ENCODE data around the gene ERGIC2.

The ERGIC2 gene

DNA sequence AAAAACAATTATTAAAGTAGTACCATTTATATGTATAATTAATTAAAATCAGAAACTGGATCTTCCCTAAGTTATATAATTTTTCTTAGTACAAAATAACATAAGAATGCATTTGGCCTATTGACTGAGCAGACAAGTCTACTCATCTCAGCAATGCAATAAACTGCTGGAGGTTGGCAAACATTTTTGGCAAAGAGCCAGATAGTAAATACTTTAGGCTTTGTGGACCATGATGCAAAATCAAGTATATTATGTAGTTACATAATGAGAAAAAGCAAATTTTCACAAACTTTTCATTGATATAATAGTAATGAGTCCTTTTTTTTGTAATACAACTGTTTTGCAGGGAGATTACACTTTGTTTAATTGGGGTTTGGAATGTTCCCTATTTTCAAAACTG, 30.9 kb downstream of the ERGIC2 start (continued):
- TF ChIP-seq, protein P1, sequence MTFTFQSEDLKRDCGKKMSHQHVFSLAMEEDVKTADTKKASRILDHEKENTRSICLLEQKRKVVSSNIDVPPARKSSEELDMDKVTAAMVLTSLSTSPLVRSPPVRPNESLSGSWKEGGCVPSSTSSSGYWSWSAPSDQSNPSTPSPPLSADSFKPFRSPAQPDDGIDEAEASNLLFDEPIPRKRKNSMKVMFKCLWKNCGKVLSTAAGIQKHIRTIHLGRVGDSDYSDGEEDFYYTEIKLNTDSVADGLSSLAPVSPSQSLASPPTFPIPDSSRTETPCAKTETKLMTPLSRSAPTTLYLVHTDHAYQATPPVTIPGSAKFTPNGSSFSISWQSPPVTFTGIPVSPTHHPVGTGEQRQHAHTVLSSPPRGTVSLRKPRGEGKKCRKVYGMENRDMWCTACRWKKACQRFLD (tag by site-specific recombination; IDR thresholded peaks at IDR 0.05) = no peak
- TF ChIP-seq ZNF19 (tag by site-specific recombination; IDR thresholded peaks at IDR 0.05; ENCODE audit: low read depth) (no peak), HOXD13 (CRISPR knock-in tag; IDR thresholded peaks at IDR 0.05; ENCODE audit: borderline replicate concordance) (no peak), ZNF510 (tag by site-specific recombination; IDR thresholded peaks at IDR 0.05; ENCODE audit: insufficient replicate concordance) (peak; percentile 70), KLF10 (tag by site-specific recombination; IDR thresholded peaks at IDR 0.05) (peak; percentile 67), ZNF558 (tag by site-specific recombination; IDR thresholded peaks at IDR 0.05) (0 out of 2 replicates have a peak, but pooled peaks have one; percentile 19), SALL2 (tag by site-specific recombination; IDR thresholded peaks at IDR 0.05; ENCODE audit: borderline replicate concordance) (no peak), ZNF777 (tag by site-specific recombination; IDR thresholded peaks at IDR 0.05; ENCODE audit: borderline replicate concordance) (no peak), ZNF184 (tag by site-specific recombination; IDR thresholded peaks at IDR 0.05) (peak; percentile 79; the same call in 1 of the 2 replicates), PBX3 (CRISPR knock-in tag; IDR thresholded peaks at IDR 0.05) (no peak), ZNF549 (tag by site-specific recombination; IDR thresholded peaks at IDR 0.05) (peak; percentile 75; the same call in 1 of the 2 replicates), SCRT1 (tag by site-specific recombination; IDR thresholded peaks at IDR 0.05; ENCODE audit: borderline replicate concordance) (no peak), ZNF544 (tag by site-specific recombination; IDR thresholded peaks at IDR 0.05) (peak; percentile 59; the same call in 1 of the 2 replicates), ZNF561 (tag by site-specific recombination; IDR thresholded peaks at IDR 0.05; ENCODE audit: borderline replicate concordance) (peak; percentile 54; the same call in 1 of the 2 replicates), ZNF76 (tag by site-specific recombination; IDR thresholded peaks at IDR 0.05; ENCODE audit: borderline replicate concordance, low read depth) (no peak), ZNF626 (tag by site-specific recombination; IDR thresholded peaks at IDR 0.05) (peak; percentile 61; the same call in 1 of the 2 replicates), ZNF174 (tag by site-specific recombination; IDR thresholded peaks at IDR 0.05) (no peak), ZNF341 (tag by site-specific recombination; IDR thresholded peaks at IDR 0.05; ENCODE audit: low read depth) (no peak), ZNF169 (tag by site-specific recombination; IDR thresholded peaks at IDR 0.05) (no peak), ZNF132 (tag by site-specific recombination; IDR thresholded peaks at IDR 0.05; ENCODE audit: borderline replicate concordance) (0 out of 2 replicates have a peak, but pooled peaks have one; percentile 65), ZBTB20 (tag by site-specific recombination; IDR thresholded peaks at IDR 0.05) (no peak), ZNF350 (tag by site-specific recombination; IDR thresholded peaks at IDR 0.05) (peak; percentile 58; the same call in 1 of the 2 replicates), ZNF248 (tag by site-specific recombination; IDR thresholded peaks at IDR 0.05) (no peak), ZNF24 (tag by site-specific recombination; IDR thresholded peaks at IDR 0.05) (no peak), ZBTB48 (tag by site-specific recombination; IDR thresholded peaks at IDR 0.05) (no peak), ZNF600 (tag by site-specific recombination; IDR thresholded peaks at IDR 0.05) (no peak), ZNF394 (tag by site-specific recombination; IDR thresholded peaks at IDR 0.05; ENCODE audit: borderline replicate concordance) (no peak), ZSCAN4 (tag by site-specific recombination; IDR thresholded peaks at IDR 0.05) (no peak), WT1 (tag by site-specific recombination; IDR thresholded peaks at IDR 0.05) (no peak), ZNF221 (tag by site-specific recombination; IDR thresholded peaks at IDR 0.05; ENCODE audit: borderline replicate concordance) (0 out of 2 replicates have a peak, but pooled peaks have one; percentile 55), ZBTB21 (tag by site-specific recombination; IDR thresholded peaks at IDR 0.05) (0 out of 2 replicates have a peak, but pooled peaks have one; percentile 15)
- TF ChIP-seq, protein P2, sequence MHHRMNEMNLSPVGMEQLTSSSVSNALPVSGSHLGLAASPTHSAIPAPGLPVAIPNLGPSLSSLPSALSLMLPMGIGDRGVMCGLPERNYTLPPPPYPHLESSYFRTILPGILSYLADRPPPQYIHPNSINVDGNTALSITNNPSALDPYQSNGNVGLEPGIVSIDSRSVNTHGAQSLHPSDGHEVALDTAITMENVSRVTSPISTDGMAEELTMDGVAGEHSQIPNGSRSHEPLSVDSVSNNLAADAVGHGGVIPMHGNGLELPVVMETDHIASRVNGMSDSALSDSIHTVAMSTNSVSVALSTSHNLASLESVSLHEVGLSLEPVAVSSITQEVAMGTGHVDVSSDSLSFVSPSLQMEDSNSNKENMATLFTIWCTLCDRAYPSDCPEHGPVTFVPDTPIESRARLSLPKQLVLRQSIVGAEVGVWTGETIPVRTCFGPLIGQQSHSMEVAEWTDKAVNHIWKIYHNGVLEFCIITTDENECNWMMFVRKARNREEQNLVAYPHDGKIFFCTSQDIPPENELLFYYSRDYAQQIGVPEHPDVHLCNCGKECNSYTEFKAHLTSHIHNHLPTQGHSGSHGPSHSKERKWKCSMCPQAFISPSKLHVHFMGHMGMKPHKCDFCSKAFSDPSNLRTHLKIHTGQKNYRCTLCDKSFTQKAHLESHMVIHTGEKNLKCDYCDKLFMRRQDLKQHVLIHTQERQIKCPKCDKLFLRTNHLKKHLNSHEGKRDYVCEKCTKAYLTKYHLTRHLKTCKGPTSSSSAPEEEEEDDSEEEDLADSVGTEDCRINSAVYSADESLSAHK (tag by site-specific recombination; IDR thresholded peaks at IDR 0.05) = no peak
- TF ChIP-seq, protein P3, sequence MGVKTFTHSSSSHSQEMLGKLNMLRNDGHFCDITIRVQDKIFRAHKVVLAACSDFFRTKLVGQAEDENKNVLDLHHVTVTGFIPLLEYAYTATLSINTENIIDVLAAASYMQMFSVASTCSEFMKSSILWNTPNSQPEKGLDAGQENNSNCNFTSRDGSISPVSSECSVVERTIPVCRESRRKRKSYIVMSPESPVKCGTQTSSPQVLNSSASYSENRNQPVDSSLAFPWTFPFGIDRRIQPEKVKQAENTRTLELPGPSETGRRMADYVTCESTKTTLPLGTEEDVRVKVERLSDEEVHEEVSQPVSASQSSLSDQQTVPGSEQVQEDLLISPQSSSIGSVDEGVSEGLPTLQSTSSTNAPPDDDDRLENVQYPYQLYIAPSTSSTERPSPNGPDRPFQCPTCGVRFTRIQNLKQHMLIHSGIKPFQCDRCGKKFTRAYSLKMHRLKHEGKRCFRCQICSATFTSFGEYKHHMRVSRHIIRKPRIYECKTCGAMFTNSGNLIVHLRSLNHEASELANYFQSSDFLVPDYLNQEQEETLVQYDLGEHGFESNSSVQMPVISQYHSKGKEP (tag by site-specific recombination; IDR thresholded peaks at IDR 0.05) = peak; percentile 88
